Immature natural killer cell (primary cell): ENCODE results near the gene DYNC2I2. TPM values are rescaled to one million over a fixed set of nuclear protein-coding genes. Genes with fewer than 3 reads are reported as not detected.
"Not testable (repeated sequence)": the region's sequence is repeated elsewhere in the genome, so short reads cannot be mapped to it uniquely, and the experiment has no call there.

Experiments
- DNase-seq, 3 donors: peaks; one replicate each; pipeline ENCODE4 v3.0.0; 2022; ENCODE audit warnings: mixed read lengths in 1 of 3
- H3K27ac Mint-ChIP-seq, 6 donors: one replicate each; pipeline ENCODE4 v1.8.0; 2020; ENCODE audit warnings: mixed read lengths in 6 of 6, mild to moderate bottlenecking in 5 of 6, inconsistent platforms in 4 of 6, moderate library complexity in 3 of 6
- H3K27me3 Mint-ChIP-seq, 3 donors: one replicate each; pipeline ENCODE4 v1.8.0; 2020 to 2021; ENCODE audit warnings: low read depth in 3 of 3, mild to moderate bottlenecking in 3 of 3, mixed read lengths in 3 of 3, moderate library complexity in 3 of 3, inconsistent platforms in 1 of 3
- H3K36me3 Mint-ChIP-seq, 3 donors: one replicate each; pipeline ENCODE4 v1.8.0; 2020; ENCODE audit warnings: mixed read lengths in 3 of 3, inconsistent platforms in 2 of 3, mild to moderate bottlenecking in 2 of 3
- H3K4me1 Mint-ChIP-seq, 2 donors: one replicate each; pipeline ENCODE4 v1.8.0; 2020; ENCODE audit warnings: inconsistent platforms in 2 of 2, mild to moderate bottlenecking in 2 of 2, mixed read lengths in 2 of 2, moderate library complexity in 1 of 2
- H3K4me3 Mint-ChIP-seq, 5 donors: one replicate each; pipeline ENCODE4 v1.8.0; 2020; ENCODE audit warnings: mild to moderate bottlenecking in 5 of 5, mixed read lengths in 5 of 5, inconsistent platforms in 3 of 5, moderate library complexity in 3 of 5
- H3K9me3 Mint-ChIP-seq, 6 donors: one replicate each; pipeline ENCODE4 v1.8.0; 2020; ENCODE audit warnings: mild to moderate bottlenecking in 6 of 6, mixed read lengths in 6 of 6, inconsistent platforms in 4 of 6, moderate library complexity in 3 of 6
- polyA plus RNA-seq, 3 donors: library from polyadenylated mRNA; unstranded; fragments of 300-500 nt; fragmentation: Illumina TruSeq; gene quantifications; one replicate each; pipeline ENCODE4 v1.2.3, GENCODE V29; 2021

Gene DYNC2I2
- polyA plus RNA-seq, 3 donors from 2014 or later, result 1.6 to 10.8 (median 4.7) TPM

DNA sequence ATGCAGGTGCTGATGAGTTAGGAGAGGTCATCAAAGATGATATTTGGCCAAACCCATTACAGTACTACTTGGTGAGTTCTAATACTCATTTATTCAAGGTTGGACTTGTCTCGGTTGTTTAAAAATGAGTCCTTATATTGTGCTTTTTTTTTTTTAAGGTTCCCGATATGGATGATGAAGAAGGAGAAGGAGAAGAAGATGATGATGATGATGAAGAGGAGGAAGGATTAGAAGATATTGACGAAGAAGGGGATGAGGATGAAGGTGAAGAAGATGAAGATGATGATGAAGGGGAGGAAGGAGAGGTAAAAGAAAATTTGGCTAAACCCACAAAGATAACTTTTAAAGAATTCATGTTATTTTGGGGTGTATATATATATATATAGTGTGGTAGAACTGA lies 37.1 kb upstream of the DYNC2I2 start:
- DNase-seq, result not testable (repeated sequence)
- H3K36me3 Mint-ChIP-seq, result peaks cover 18 to 28% (median 21%) of the 10 kb centered on the region in 3 donors

DNA sequence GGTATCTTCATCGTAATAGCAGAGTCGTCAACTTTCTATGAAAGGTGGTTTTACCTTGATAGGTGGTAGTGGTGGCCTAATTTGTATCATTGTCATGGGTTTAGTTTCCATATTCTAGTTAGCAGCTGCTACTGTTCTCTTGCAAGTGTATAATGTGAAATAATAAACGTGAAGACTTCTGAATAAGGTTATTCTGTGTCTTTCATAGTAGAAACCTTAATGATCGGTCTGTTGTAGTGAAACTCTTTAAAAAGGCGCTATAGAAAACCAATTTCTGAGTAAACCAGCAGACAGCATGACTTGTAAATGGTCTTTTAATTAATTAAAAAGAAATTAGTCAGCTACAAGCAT lies 34.0 kb upstream of the DYNC2I2 start:
- H3K4me3 Mint-ChIP-seq, result peak overlapping the region; percentile 90 to 97 (median 93)
- no peak for DNase-seq
- H3K9me3 Mint-ChIP-seq, result no peaks in the 10 kb centered on the region
- H3K27ac Mint-ChIP-seq, result peak overlapping the region; percentile 64 to 99 (median 95)
- H3K27me3 Mint-ChIP-seq, result peaks cover 6 to 13% (median 9%) of the 10 kb centered on the region in 3 donors
- peaks cover 42 to 58% of the 10 kb centered on the region in 2 donors for H3K4me1 Mint-ChIP-seq
- peaks cover 13 to 22% (median 21%) of the 10 kb centered on the region in 3 donors for H3K36me3 Mint-ChIP-seq

More for the DNA sequence above, 37.1 kb upstream of the DYNC2I2 start:
- H3K27me3 Mint-ChIP-seq, H3K4me3 Mint-ChIP-seq, H3K9me3 Mint-ChIP-seq: not testable (repeated sequence)
- Mint-ChIP-seq H3K27ac (peak overlapping the region in 4 of 6 donors; percentile 13 to 48 (median 21)), H3K4me1 (peaks cover 19 to 35% of the 10 kb centered on the region in 2 donors)

DNA sequence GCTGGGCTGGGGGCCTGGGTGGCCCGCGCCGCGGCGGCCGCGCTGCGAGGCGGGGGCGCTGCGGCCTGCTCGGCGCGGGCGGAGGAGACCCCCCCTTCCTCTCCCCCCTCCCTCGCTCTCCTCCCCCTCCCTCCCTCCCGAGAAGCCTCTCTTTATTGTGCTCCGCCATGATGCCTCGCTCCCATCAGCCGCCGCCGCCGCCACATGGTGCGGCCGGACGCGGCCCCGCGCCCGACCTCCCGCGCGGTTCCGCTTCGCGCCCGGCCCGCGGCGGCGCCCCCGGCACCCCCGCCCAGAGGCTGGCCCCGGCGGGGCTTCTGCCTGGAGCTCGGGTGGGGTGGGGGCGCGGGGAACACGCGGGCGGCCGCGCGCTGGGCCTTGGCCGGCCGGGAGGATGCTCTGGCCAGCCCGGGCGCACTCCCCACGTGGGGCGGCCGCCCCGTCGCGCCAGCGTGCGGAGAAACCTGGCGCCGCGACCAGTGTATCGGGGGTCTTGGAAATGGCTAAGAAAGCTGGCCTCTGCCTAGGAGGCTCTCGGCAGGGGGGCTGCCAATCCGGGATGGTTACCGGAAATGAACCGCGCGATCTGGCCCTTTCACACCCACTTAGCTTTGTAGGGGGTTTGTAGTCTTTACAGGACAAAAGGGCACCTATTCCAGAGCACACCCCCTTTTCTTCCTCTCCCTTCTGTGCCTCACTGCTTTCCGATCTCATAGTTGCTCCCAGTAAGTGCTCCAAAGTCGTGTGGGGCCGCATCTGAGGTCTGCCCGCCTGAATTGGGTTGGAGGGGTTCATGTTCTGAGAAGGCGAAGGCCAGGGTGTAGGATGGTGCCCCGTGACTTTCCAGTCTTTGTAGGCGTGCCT lies 33.4 kb upstream of the DYNC2I2 start:
- DNase-seq, result peak; percentile 45 to 60 (median 59)
- H3K27ac Mint-ChIP-seq, result peak overlapping the region; percentile 64 to 99 (median 95)
- peaks cover 48 to 64% of the 10 kb centered on the region in 2 donors for H3K4me1 Mint-ChIP-seq
- peaks cover 13 to 22% (median 21%) of the 10 kb centered on the region in 3 donors for H3K36me3 Mint-ChIP-seq
- H3K9me3 Mint-ChIP-seq, result no peaks in the 10 kb centered on the region
- H3K4me3 Mint-ChIP-seq, result peak overlapping the region; percentile 90 to 97 (median 93)
- H3K27me3 Mint-ChIP-seq, result peaks cover 6 to 13% (median 9%) of the 10 kb centered on the region in 3 donors

DNA sequence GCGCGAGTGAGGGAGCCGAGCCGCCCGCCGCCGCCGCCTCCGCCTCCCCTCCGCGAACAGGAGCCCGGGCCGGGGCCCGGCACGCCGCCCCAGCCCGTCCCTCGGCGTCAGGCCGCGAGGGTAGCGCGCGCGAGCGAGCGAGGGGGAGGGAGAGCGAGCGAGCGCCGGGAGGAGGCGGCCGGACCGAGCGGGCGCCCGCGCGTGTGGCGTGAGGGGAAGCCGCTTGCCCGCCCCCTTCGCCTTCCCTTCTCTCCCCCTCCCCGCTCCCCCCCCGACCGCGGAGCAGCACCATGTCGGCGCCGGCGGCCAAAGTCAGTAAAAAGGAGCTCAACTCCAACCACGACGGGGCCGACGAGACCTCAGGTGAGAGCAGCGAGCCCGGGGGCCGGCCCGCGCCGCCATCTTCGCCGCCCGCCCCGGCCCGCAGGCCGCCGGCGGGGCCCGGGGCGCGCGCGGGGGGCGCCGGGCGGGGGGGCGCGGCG lies 32.7 kb upstream of the DYNC2I2 start:
- Mint-ChIP-seq H3K27ac (peak overlapping the region in 2 of 6 donors; percentile 49 to 68), H3K4me3 (peak overlapping the region; percentile 54 to 68 (median 62)), H3K36me3 (peaks cover 13 to 22% (median 22%) of the 10 kb centered on the region in 3 donors), H3K27me3 (peaks cover 6 to 15% (median 9%) of the 10 kb centered on the region in 3 donors), H3K4me1 (peaks cover 56 to 72% of the 10 kb centered on the region in 2 donors), H3K9me3 (no peaks in the 10 kb centered on the region)
- DNase-seq, result no peak

DNA sequence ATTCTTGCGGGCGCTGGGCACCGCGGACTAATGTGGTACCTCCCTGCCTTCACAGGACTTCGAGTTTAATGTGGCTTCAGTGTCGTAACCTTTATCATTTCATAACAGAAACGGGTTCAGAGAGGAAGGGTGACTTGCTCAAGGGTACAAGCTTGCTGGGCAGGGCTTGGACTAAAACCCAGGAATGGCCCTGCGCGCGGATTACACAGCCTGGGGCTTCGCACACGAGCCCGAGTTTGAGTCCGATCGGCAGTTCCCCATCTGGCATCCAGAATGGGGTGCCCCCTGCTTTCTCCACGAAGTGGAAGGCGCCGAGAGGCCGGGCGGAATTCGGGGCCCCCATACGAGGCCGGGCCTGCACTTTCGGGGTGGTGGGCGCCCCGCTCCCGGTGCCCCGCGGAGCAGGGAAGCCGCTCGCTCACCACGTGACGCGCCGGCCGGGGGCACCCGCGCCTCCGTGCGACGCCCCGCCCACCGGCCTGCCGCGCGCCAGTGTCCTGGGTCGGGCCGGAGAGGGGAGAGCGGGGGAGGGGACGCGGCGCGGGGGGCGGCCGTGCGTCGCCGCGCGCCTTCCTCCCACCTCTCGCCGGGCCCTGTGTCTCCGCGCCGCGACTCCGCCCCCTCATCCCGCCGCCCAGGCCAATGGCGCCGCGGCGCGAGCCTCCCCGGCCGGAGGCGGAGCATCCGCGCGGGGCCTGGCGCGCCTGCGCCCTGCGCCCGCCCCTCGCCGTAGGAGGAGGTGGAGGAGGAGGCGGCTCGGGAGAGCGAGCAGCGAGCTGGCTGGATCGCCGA lies 32.0 kb upstream of the DYNC2I2 start, which contains the start of gene SET:
Gene SET (plus strand): TSS at position 722 of the 792 bp plus-strand sequence. CDS start 361 bp downstream, outside the sequence.
- peak; percentile 94 to 97 (median 96) for DNase-seq
- H3K9me3 Mint-ChIP-seq, result no peaks in the 10 kb centered on the region
- H3K27me3 Mint-ChIP-seq, result peaks cover 6 to 17% (median 9%) of the 10 kb centered on the region in 3 donors
- H3K36me3 Mint-ChIP-seq, result peaks cover 11 to 22% (median 17%) of the 10 kb centered on the region in 3 donors
- peaks cover 60 to 74% of the 10 kb centered on the region in 2 donors for H3K4me1 Mint-ChIP-seq
- H3K4me3 Mint-ChIP-seq, result peak within 1 kb of the TSS; percentile 88 to 92 (median 89)
- peak within 1 kb of the TSS; percentile 94 to 98 (median 96) for H3K27ac Mint-ChIP-seq

DNA sequence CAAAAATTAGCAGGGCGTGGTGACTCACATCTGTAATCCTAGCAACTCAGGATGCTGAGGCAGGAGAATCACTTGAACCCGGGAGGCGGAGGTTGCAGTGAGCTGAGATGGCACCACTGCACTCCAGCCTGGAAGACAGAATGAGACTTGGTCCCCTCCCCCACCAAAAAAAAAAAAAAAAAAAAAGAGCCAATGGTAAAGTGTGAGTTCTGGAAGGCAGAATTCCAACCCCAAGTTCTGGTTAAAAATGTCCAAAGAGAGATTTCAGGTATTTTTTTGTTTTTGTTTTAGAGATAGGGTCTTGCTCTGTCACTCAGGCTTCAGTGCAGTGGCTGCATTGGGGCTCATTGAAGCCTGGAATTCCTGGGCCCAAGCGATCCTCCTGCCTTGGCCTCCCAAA lies 30.8 kb upstream of the DYNC2I2 start:
- no peaks in the 10 kb centered on the region for H3K9me3 Mint-ChIP-seq
- peak overlapping the region in 4 of 5 donors; percentile 88 to 99 (median 92) for H3K4me3 Mint-ChIP-seq
- peaks cover 67 to 73% of the 10 kb centered on the region in 2 donors for H3K4me1 Mint-ChIP-seq
- H3K27me3 Mint-ChIP-seq, result peaks cover 6 to 17% (median 9%) of the 10 kb centered on the region in 3 donors
- H3K27ac Mint-ChIP-seq, result peak overlapping the region; percentile 95 to 100 (median 96)
- H3K36me3 Mint-ChIP-seq, result peaks cover 5 to 15% (median 10%) of the 10 kb centered on the region in 3 donors
- DNase-seq, result no peak

DNA sequence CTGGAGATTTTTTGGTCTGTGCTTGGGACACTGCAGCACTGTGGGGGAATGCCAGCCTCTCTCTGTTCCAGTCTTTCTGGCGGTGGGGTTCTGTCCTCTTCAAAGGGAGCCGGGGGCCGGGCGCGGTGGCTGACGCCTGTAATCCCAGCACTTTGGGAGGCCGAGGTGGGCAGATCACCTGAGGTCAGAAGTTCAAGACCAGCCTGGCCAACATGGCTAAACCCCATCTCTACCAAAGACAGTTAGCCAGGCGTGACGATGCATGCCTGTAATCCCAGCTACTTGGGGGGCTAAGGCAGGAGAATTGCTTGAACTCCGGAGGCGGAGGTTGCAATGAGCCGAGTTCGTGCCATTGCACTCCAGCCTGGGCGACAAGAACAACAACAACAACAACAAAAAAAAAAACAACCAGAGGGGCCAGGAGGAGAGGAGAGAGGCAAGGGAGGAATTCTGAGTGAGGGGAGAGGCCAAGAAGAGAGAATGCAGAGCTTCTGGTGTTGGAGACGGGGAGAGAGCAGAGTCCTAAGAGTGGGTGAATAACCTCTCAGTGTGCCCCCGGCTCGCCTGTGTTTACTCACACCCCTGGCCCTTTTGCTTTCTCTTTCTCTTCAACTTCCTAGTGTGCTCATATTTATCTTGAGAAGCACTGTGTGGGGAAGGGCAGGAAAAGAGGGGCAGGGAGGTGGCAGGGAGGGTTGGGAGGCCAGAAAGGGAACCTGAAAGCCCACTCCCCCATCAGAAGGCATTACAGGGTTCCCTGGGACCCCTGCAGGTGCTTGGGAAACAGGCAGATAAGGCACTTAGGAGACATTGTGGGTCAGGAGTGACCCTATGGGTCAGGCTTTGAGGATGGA lies 29.2 kb upstream of the DYNC2I2 start:
- H3K36me3 Mint-ChIP-seq, result peaks cover 0 to 4% (median 0%) of the 10 kb centered on the region in 3 donors
- peak; percentile 53 to 58 (median 56) for DNase-seq
- peak overlapping the region; percentile 95 to 100 (median 98) for H3K27ac Mint-ChIP-seq
- H3K9me3 Mint-ChIP-seq, result no peaks in the 10 kb centered on the region
- peaks cover 59 to 65% of the 10 kb centered on the region in 2 donors for H3K4me1 Mint-ChIP-seq
- peak overlapping the region; percentile 92 to 99 (median 98) for H3K4me3 Mint-ChIP-seq
- H3K27me3 Mint-ChIP-seq, result peaks cover 6 to 17% (median 9%) of the 10 kb centered on the region in 3 donors

DNA sequence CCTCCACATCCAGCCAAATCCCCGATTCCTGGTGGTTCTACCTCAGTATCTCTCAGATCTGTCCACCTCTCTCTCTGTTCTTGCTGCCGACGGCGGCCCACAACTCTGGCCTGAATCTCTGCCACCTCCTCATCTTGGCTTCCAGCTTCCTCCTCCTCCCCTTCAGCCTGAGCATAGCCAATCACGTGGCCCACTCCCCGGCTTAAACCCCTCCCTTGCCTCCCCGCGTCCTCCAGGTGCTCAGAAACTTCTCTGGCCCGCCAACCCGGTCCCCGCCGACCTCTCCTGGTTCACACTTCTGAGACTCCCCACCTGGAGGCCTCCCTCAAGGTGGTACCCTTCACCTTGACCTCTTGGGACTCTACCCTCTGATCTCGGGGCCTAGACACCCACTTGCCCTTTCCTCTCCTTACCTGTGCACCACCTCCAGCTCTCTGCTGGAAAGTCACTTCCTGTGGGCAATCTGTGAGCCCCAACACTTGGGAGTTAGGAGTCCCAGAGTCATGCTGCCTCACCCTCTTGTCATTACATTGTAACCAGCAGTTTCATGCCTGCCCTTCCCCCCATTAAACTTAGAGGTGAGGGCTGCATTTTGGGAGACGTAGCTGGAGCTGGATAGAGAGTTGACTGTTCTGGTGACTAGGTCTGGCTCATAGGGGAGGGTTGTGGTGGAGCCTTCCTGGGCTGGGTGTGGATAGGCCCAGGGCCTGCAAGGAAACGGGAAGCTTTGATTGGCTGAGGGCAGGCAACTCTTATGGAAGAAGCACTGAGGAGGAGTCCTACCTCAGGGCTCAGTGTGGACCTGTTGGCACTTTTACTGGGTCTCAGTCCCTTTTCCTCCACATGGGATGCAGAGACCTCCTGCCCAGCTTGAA lies 27.9 kb upstream of the DYNC2I2 start:
- Mint-ChIP-seq H3K9me3 (no peaks in the 10 kb centered on the region), H3K4me1 (peaks cover 53 to 57% of the 10 kb centered on the region in 2 donors), H3K36me3 (peaks cover 0 to 4% (median 0%) of the 10 kb centered on the region in 3 donors), H3K4me3 (peak overlapping the region; percentile 92 to 99 (median 98)), H3K27ac (peak overlapping the region; percentile 95 to 100 (median 98)), H3K27me3 (peaks cover 0 to 16% (median 4%) of the 10 kb centered on the region in 3 donors)
- peak; percentile 67 to 68 (median 68) for DNase-seq

DNA sequence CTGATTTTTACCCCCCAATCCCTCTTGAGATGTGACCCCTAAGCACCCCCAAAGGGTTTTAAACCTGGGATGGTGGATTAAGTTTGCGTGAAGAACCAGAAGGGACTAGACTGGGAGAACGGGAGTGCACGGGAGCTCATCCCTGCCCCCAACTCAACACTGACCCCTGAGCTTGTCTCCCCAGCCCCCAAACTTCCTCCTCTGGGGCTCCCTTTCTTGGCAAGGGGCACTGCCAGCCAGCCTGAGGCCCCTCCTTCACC lies 27.3 kb upstream of the DYNC2I2 start:
- H3K4me1 Mint-ChIP-seq, result peaks cover 53 to 57% of the 10 kb centered on the region in 2 donors

DNA sequence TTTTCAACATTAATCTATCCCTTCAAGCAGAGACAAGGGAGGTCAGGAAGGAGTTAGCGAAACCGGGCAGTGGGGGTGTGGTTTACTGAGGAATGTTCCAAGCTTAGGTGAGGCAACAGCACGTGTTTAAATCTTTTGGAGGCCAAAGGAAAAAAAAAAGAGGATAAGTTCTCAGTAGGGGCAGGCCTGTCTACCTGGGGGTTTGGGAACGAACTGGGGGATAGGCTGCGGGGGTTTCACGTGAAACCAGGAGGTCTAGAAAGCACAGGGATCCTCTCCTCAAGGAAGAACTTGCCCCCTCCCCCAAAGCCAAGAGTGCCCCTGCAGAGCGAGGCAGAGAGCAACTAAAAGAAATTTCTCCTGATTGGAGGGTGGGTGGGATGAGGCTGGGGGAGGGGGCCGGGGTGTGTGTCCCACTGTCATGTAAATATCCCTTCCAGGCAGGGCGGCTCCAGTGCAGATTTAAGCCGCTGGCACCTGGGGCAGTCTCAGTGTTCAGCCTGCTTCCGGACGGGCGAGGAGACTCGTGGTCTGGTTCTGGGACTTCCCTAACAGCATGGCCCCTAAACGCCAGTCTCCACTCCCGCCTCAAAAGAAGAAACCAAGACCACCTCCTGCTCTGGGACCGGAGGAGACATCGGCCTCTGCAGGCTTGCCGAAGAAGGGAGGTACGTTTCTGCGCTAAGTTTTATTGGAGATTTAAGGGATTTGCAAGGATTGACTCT lies 26.9 kb upstream of the DYNC2I2 start:
- Mint-ChIP-seq H3K27me3 (peaks cover 0 to 13% (median 4%) of the 10 kb centered on the region in 3 donors), H3K36me3 (peaks cover 0 to 4% (median 0%) of the 10 kb centered on the region in 3 donors), H3K9me3 (no peaks in the 10 kb centered on the region), H3K27ac (peak overlapping the region; percentile 95 to 100 (median 98)), H3K4me3 (peak overlapping the region; percentile 92 to 99 (median 98)), H3K4me1 (peaks cover 53 to 57% of the 10 kb centered on the region in 2 donors)
- DNase-seq, result peak; percentile 33 to 49 (median 47)

More for the DNA sequence above, 27.3 kb upstream of the DYNC2I2 start:
- peak overlapping the region; percentile 95 to 100 (median 98) for H3K27ac Mint-ChIP-seq
- H3K36me3 Mint-ChIP-seq, result peaks cover 0 to 4% (median 0%) of the 10 kb centered on the region in 3 donors
- no peaks in the 10 kb centered on the region for H3K9me3 Mint-ChIP-seq
- no peak for DNase-seq
- peaks cover 0 to 14% (median 4%) of the 10 kb centered on the region in 3 donors for H3K27me3 Mint-ChIP-seq
- peak overlapping the region; percentile 92 to 99 (median 98) for H3K4me3 Mint-ChIP-seq

DNA sequence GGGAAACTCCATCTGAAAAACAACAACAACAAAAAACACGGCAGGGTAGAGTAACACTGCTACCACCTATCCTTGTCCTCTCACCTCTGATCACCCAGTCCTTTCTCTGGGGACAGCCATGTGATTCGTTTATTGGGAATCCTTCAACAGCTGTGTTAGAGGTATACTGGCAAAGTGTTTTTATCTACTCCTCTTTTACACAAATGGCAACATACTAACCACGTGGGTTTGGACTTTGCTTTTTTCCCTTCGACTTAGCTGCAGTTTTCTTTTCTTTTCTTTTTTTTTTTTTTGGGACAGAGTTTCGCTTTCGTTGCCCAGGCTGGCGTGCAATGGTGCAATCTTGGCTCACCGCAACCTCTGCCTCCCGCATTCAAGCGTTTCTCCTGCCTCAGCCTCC lies 21.1 kb upstream of the DYNC2I2 start:
- no peak overlapping the region for H3K27ac Mint-ChIP-seq
- H3K36me3 Mint-ChIP-seq, result no peaks in the 10 kb centered on the region
- no peak overlapping the region for H3K4me3 Mint-ChIP-seq
- H3K9me3 Mint-ChIP-seq, result no peaks in the 10 kb centered on the region
- no peak for DNase-seq
- H3K4me1 Mint-ChIP-seq, result peaks cover 4 to 7% of the 10 kb centered on the region in 2 donors
- no peaks in the 10 kb centered on the region for H3K27me3 Mint-ChIP-seq
